Thyroid gland (tissue), 4 donors: ENCODE measurements around the gene SPACA5. TPM values are rescaled to one million over a fixed set of nuclear protein-coding genes. Genes with fewer than 3 reads are reported as not detected.
"Not testable (repeated sequence)": the region's sequence is repeated elsewhere in the genome, so short reads cannot be mapped to it uniquely, and the experiment has no call there.

ENCODE experiments used
- DNase-seq, 2 donors: peaks; one replicate each; pipeline ENCODE4 v3.0.0-alpha.2; 2019
- H3K27ac ChIP-seq, 3 donors: fragments of 200-600 bp; sonication (generic); 1 replicate in 2 of 3; 2 replicates in 1 of 3; pipeline ENCODE4 v1.5.1; 2016 to 2019; ENCODE audit warnings: mild to moderate bottlenecking in 1 of 3, moderate library complexity in 1 of 3
- H3K27me3 ChIP-seq: fragments of 200-600 bp; sonication (generic); one replicate; pipeline ENCODE4 v1.5.1; 2019
- H3K36me3 ChIP-seq, 2 donors: fragments of 200-600 bp; sonication (generic); one replicate each; pipeline ENCODE4 v1.5.1; 2016 to 2019
- H3K4me1 ChIP-seq, 2 donors: fragments of 200-600 bp; sonication (generic); one replicate each; pipeline ENCODE4 v1.5.1; 2017 to 2019
- H3K4me3 ChIP-seq, 3 donors: fragments of 200-600 bp; sonication (generic); replicated peaks in 1 of 3; 1 replicate in 2 of 3; 2 replicates in 1 of 3; pipeline ENCODE4 v1.5.1; 2016; ENCODE audit warnings: mild to moderate bottlenecking in 1 of 3
- H3K9me3 ChIP-seq: fragments of 200-600 bp; sonication (generic); one replicate; pipeline ENCODE4 v1.5.1; 2017
- POLR2A ChIP-seq, 2 donors: fragments of 450-650 bp; IDR thresholded peaks; one replicate each; pipeline ENCODE4 v1.6.1; 2017; ENCODE audit warnings: antibody characterized with exemption in 2 of 2, mild to moderate bottlenecking in 2 of 2, moderate library complexity in 1 of 2
- WGBS, 2 donors: methylation state at CpG; one replicate each; pipeline ENCODE4 v1.1.5; 2017; 5-methylcytosine and 5-hydroxymethylcytosine counted together
- intact Hi-C: fragments of 100-400 bp; cut with DNase I; formaldehyde crosslinking; loops from one replicate; pipeline ENCODE4 v1.15.1; 2023
- total RNA-seq, 4 donors: library from RNA; depleted of rRNA; stranded (reverse); fragments of >200 nt; gene quantifications; one replicate each; pipeline ENCODE4 v1.2.3, GENCODE V29; 2016
- TF ChIP-seq, protein P1 (sequence below), 6 experiments: fragments of 200-600 bp in 3 of 6; fragments of 450-650 bp in 3 of 6; sonication (generic) in 3 of 6; IDR thresholded peaks; one replicate each; pipeline ENCODE4 v1.5.1; 2016 to 2019; ENCODE audit warnings: antibody characterized with exemption in 6 of 6, mild to moderate bottlenecking in 2 of 6, inconsistent platforms in 1 of 6, moderate library complexity in 1 of 6

The SPACA5 gene
- not detected for total RNA-seq

GRCh38 chrX:48006688-48007087, at the start of gene SPACA5:
TSS of gene SPACA5 (plus strand) at chrX:48006988. CDS start at chrX:48007803, 815 bp downstream.
- H3K27ac ChIP-seq, H3K4me3 ChIP-seq, H3K27me3 ChIP-seq, DNase-seq, intact Hi-C loops, H3K36me3 ChIP-seq, H3K4me1 ChIP-seq, H3K9me3 ChIP-seq: not testable (repeated sequence)
- WGBS, 2 donors, result no CpG with 5 or more reads among the region's 8 CpGs

DNA sequence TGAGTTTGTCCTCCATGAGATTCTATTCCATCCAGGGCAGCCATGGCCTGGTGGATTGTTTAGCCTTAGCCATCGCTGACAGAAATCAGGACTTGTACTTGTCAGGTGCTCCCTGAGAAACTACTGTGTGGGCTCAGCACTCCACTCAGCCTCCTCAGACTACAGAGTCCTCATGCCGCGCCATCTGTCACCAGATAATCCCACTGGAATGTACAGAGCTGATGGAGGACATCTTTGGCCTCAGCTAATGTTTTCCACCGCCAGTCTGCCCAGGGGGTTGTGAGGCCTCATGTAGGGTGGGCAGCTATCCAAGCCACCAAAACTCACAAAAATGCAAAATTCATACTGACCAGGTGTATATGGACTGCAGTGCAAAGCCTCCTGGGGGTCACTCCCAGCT, 48.6 kb upstream of the SPACA5 start:
- H3K9me3 ChIP-seq, H3K36me3 ChIP-seq, H3K4me3 ChIP-seq, H3K27me3 ChIP-seq, DNase-seq, intact Hi-C loops, H3K27ac ChIP-seq, H3K4me1 ChIP-seq: not testable (repeated sequence)
- 71 to 80% methylated on average over 1 of the region's 4 CpGs for WGBS, 2 donors

- Histone ChIP-seq H3K9me3 (no peaks in the 10 kb centered on the region), H3K4me1 (no peaks in the 10 kb centered on the region), H3K27ac (no peak overlapping the region), H3K4me3 (no peak overlapping the region), H3K27me3 (no peaks in the 10 kb centered on the region), H3K36me3 (no peaks in the 10 kb centered on the region)
- intact Hi-C loops, result no loop called here
- peak; percentile 8 for DNase-seq
- TF ChIP-seq, protein P1, sequence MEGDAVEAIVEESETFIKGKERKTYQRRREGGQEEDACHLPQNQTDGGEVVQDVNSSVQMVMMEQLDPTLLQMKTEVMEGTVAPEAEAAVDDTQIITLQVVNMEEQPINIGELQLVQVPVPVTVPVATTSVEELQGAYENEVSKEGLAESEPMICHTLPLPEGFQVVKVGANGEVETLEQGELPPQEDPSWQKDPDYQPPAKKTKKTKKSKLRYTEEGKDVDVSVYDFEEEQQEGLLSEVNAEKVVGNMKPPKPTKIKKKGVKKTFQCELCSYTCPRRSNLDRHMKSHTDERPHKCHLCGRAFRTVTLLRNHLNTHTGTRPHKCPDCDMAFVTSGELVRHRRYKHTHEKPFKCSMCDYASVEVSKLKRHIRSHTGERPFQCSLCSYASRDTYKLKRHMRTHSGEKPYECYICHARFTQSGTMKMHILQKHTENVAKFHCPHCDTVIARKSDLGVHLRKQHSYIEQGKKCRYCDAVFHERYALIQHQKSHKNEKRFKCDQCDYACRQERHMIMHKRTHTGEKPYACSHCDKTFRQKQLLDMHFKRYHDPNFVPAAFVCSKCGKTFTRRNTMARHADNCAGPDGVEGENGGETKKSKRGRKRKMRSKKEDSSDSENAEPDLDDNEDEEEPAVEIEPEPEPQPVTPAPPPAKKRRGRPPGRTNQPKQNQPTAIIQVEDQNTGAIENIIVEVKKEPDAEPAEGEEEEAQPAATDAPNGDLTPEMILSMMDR (IDR thresholded peaks at IDR 0.05), result peak in 4 of 6 experiments; percentile 35 to 48 (median 41)
- TF ChIP-seq POLR2A (IDR thresholded peaks at IDR 0.05), result no peak
- 0 to 14% methylated on average over 1 to 2 of the region's 4 CpGs for WGBS, 2 donors
Observed at GRCh38 chrX:47958761-47959342, 47.9 kb upstream of the SPACA5 start.

GRCh38 chrX:47960406-47960805, 46.4 kb upstream of the SPACA5 start:
- DNase-seq, result no peak
- no peak overlapping the region for H3K27ac ChIP-seq
- no peaks in the 10 kb centered on the region for H3K4me1 ChIP-seq
- H3K36me3 ChIP-seq, result no peaks in the 10 kb centered on the region
- no peak overlapping the region for H3K4me3 ChIP-seq
- H3K27me3 ChIP-seq, result no peaks in the 10 kb centered on the region
- WGBS, 2 donors, result 79 to 86% methylated on average over 2 of the region's 2 CpGs
- no peak for TF ChIP-seq POLR2A (IDR thresholded peaks at IDR 0.05)
- no peaks in the 10 kb centered on the region for H3K9me3 ChIP-seq
- intact Hi-C loops, result no loop called here

DNA sequence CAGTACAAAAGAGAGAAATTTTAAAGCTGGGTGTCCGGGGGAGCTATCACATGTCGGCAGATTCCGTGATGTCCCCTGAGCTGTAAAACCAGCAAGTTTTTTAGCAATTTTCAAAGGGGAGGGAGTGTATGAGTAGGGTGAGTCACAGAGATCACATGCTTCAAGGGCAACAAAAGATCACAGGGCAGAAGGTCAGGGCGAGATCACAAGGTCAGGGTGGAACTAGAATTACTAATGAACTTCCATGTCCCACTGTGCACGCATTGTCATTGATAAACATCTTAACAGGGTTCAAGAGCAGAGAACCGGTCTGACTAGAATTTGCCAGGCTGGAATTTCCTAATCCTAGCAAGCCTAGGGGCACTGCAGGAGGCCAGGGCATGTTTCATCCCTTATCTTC, 45.0 kb upstream of the SPACA5 start:
- H3K4me1 ChIP-seq, H3K4me3 ChIP-seq, H3K36me3 ChIP-seq, H3K27ac ChIP-seq, intact Hi-C loops, H3K27me3 ChIP-seq, H3K9me3 ChIP-seq, DNase-seq: not testable (repeated sequence)
- 65 to 79% methylated on average over 4 to 6 of the region's 6 CpGs for WGBS, 2 donors

DNA sequence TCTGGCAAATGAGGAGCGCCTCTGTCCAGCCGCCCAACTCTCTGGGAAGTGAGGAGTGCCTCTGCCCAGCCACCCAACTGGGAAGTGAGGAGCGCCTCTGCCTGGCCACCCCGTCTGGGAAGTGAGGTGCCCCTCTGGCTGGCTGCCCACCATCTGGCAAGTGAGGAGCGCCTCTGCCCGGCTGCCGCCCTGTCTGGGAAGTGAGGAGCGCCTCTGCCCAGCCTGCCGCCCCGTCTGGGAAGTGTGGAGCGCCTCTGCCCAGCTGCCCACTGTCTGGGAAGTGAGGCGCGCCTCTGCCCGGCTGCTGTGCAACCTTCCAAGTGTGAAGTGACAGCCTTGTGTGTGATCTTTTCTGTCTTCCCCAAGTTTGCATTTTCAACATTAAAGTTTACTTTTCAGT, 41.3 kb upstream of the SPACA5 start:
- H3K4me1 ChIP-seq, H3K27me3 ChIP-seq, H3K4me3 ChIP-seq, H3K36me3 ChIP-seq, H3K9me3 ChIP-seq, intact Hi-C loops, DNase-seq, H3K27ac ChIP-seq: not testable (repeated sequence)
- WGBS, 2 donors, result 93 to 97% methylated on average over 3 to 10 of the region's 14 CpGs

GRCh38 chrX:47973235-47973634, 33.6 kb upstream of the SPACA5 start:
- WGBS, 2 donors, result 88% methylated on average over 3 of the region's 3 CpGs
- no peaks in the 10 kb centered on the region for H3K4me1 ChIP-seq
- no peak overlapping the region for H3K27ac ChIP-seq
- no peak for TF ChIP-seq POLR2A (IDR thresholded peaks at IDR 0.05)
- TF ChIP-seq, protein P1 (IDR thresholded peaks at IDR 0.05), result no peak
- no peaks in the 10 kb centered on the region for H3K9me3 ChIP-seq
- H3K27me3 ChIP-seq, result no peaks in the 10 kb centered on the region
- H3K4me3 ChIP-seq, result no peak overlapping the region
- intact Hi-C loops, result loop anchor here (5.0 kb wide), 1 partner anchor 54 kb away; no protein-coding TSS in a partner anchor
- no peak for DNase-seq
- peaks cover 11 to 12% of the 10 kb centered on the region in 2 donors for H3K36me3 ChIP-seq
